SK-N-SH treated with all-trans-retinoic acid at 6 μM for 48 hours (cell line): ENCODE data around the gene ARFIP1.

ENCODE experiments used
- ARNTL ChIP-seq: fragments of 450-650 bp; formaldehyde crosslinking; IDR thresholded peaks from 2 replicates; pipeline ENCODE4 v1.5.0; 2020; ENCODE audit warnings: low read depth, mild to moderate bottlenecking, moderate library complexity, borderline replicate concordance
- CREB5 ChIP-seq: fragments of 250-450 bp; sonication (Bioruptor Pico); IDR thresholded peaks from 2 replicates; pipeline ENCODE4 v1.5.1; 2020; ENCODE audit warnings: low read depth, mild to moderate bottlenecking, moderate library complexity
- OSR1 ChIP-seq: fragments of 250-450 bp; sonication (Bioruptor Pico); IDR thresholded peaks from 2 replicates; pipeline ENCODE4 v1.8.0; 2022; ENCODE audit warnings: moderate library complexity, mild to moderate bottlenecking, inconsistent platforms
- POU6F1 ChIP-seq: fragments of 250-450 bp; sonication (Bioruptor Pico); IDR thresholded peaks from 2 replicates; pipeline ENCODE4 v1.8.0; 2021; ENCODE audit warnings: low read depth, mild to moderate bottlenecking, moderate library complexity, borderline replicate concordance
- TOX ChIP-seq: fragments of 250-450 bp; sonication (Bioruptor Pico); IDR thresholded peaks from 2 replicates; pipeline ENCODE4 v1.8.0; 2021; ENCODE audit warnings: mild to moderate bottlenecking, moderate library complexity, borderline replicate concordance
- ZFP3 ChIP-seq: fragments of 250-450 bp; sonication (Bioruptor Pico); IDR thresholded peaks from 2 replicates; pipeline ENCODE4 v1.5.0; 2020; ENCODE audit warnings: mild to moderate bottlenecking, moderate library complexity
- ZNF70 ChIP-seq: fragments of 450-650 bp; formaldehyde crosslinking; IDR thresholded peaks from 2 replicates; pipeline ENCODE4 v1.5.0; 2020; ENCODE audit warnings: mild to moderate bottlenecking, moderate library complexity

GRCh38 chr4:152735396-152735859 is 44.3 kb upstream of the ARFIP1 start:
- TF ChIP-seq ZNF70, result no peak
- TF ChIP-seq CREB5, result no peak
- TF ChIP-seq OSR1 (CRISPR knock-in tag), result no peak
- TF ChIP-seq ZFP3, result no peak
- TF ChIP-seq POU6F1, result no peak
- TF ChIP-seq ARNTL (CRISPR knock-in tag), result no peak
- no peak for TF ChIP-seq TOX
